ENCODE results near the gene ANKRD36B.
"Not testable (repeated sequence)": the region's sequence is repeated elsewhere in the genome, so short reads cannot be mapped to it uniquely, and the experiment has no call there.

- TF ChIP-seq, protein P1, sequence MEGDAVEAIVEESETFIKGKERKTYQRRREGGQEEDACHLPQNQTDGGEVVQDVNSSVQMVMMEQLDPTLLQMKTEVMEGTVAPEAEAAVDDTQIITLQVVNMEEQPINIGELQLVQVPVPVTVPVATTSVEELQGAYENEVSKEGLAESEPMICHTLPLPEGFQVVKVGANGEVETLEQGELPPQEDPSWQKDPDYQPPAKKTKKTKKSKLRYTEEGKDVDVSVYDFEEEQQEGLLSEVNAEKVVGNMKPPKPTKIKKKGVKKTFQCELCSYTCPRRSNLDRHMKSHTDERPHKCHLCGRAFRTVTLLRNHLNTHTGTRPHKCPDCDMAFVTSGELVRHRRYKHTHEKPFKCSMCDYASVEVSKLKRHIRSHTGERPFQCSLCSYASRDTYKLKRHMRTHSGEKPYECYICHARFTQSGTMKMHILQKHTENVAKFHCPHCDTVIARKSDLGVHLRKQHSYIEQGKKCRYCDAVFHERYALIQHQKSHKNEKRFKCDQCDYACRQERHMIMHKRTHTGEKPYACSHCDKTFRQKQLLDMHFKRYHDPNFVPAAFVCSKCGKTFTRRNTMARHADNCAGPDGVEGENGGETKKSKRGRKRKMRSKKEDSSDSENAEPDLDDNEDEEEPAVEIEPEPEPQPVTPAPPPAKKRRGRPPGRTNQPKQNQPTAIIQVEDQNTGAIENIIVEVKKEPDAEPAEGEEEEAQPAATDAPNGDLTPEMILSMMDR (conservative IDR thresholded peaks at IDR 0.05; ENCODE audit: low read depth, low read length) = not testable (repeated sequence)
- TF ChIP-seq EZH2phosphoT487 (IDR thresholded peaks at IDR 0.05; ENCODE audit: borderline replicate concordance, low read length) = not testable (repeated sequence)
Measured at GRCh38 chr2:97525904-97526303, 63.8 kb downstream of the ANKRD36B start.

All from PC-3 (cell line).